Body of pancreas (tissue), 4 donors: ENCODE results near the gene RACK1. TPM values are rescaled to one million over a fixed set of nuclear protein-coding genes. Genes with fewer than 3 reads are reported as not detected.

Experiments
- ATAC-seq: fragments of 150-250 bp; one replicate; pipeline ENCODE4 v1.9.1; 2016
- DNase-seq, 4 donors: peaks; one replicate each; pipeline ENCODE4 v3.0.0-alpha.2; 2019
- H3K27ac ChIP-seq, 4 donors: fragments of 200-600 bp; sonication (generic); 1 replicate in 3 of 4; 2 replicates in 1 of 4; pipeline versions ENCODE4 v1.5.1 to v1.6.1; 2016 to 2019; ENCODE audit warnings: mild to moderate bottlenecking in 1 of 4, mixed read lengths in 1 of 4, moderate library complexity in 1 of 4
- H3K27me3 ChIP-seq, 2 donors: fragments of 200-600 bp; sonication (generic); one replicate each; pipeline ENCODE4 v1.6.0; 2016; ENCODE audit warnings: mild to moderate bottlenecking in 1 of 2
- H3K36me3 ChIP-seq, 2 donors: fragments of 200-600 bp; sonication (generic); replicated peaks in 1 of 2; 2 replicates each; pipeline ENCODE4 v1.5.1; 2016; ENCODE audit warnings: low read depth in 2 of 2; ENCODE audit not compliant: insufficient read depth in 1 of 2
- H3K4me1 ChIP-seq: fragments of 200-600 bp; sonication (generic); one replicate; pipeline ENCODE4 v1.6.0; 2016
- H3K4me3 ChIP-seq, 2 donors: fragments of 200-600 bp; sonication (generic); 1 replicate in 1 of 2; 2 replicates in 1 of 2; pipeline ENCODE4 v1.5.1; 2016 to 2019
- H3K9me3 ChIP-seq, 3 donors: fragments of 200-600 bp; sonication (generic); 1 replicate in 2 of 3; 2 replicates in 1 of 3; pipeline ENCODE4 v1.5.1; 2016
- CTCF ChIP-seq, 7 experiments: fragments of 450-650 bp in 4 of 7; fragments of 200-600 bp in 3 of 7; sonication (generic) in 3 of 7; IDR thresholded peaks; one replicate each; pipeline ENCODE4 v1.5.1; 2016 to 2019; ENCODE audit warnings: antibody characterized with exemption in 7 of 7
- POLR2A ChIP-seq, 3 donors: fragments of 450-650 bp; IDR thresholded peaks; one replicate each; pipeline ENCODE4 v1.6.1; 2016; ENCODE audit warnings: antibody characterized with exemption in 3 of 3, mild to moderate bottlenecking in 2 of 3
- WGBS, 2 donors: methylation state at CpG; one replicate each; pipeline ENCODE4 v1.1.5; 2017; 5-methylcytosine and 5-hydroxymethylcytosine counted together
- intact Hi-C: fragments of 100-400 bp; cut with DNase I; formaldehyde crosslinking; loops from one replicate; pipeline ENCODE4 v1.15.1; 2023
- total RNA-seq, 2 donors: library from RNA; depleted of rRNA; stranded (reverse); fragments of >200 nt; gene quantifications; one replicate each; pipeline ENCODE4 v1.1.0, GENCODE V29; 2016

Gene RACK1
- total RNA-seq, 2 donors from 2014 or later, result 1,136 to 1,977 TPM

GRCh38 chr5:181246276-181247049, 2.8 kb upstream of the RACK1 start:
- ATAC-seq (peak; percentile 82), DNase-seq (peak; percentile 90 to 92 (median 91))
- H3K27ac ChIP-seq, result peak overlapping the region; percentile 90 to 96 (median 94)
- WGBS, 2 donors, result 0% methylated on average over 35 to 45 of the region's 55 CpGs
- TF ChIP-seq CTCF (IDR thresholded peaks at IDR 0.05) (peak in 3 of 7 experiments; percentile 6 to 11 (median 7)), POLR2A (IDR thresholded peaks at IDR 0.05) (peak; percentile 49 to 86 (median 78))
- no peaks in the 10 kb centered on the region for H3K9me3 ChIP-seq
- H3K4me1 ChIP-seq, result peaks cover 72% of the 10 kb centered on the region
- H3K36me3 ChIP-seq, result peaks cover 4% of the 10 kb centered on the region in 2 donors
- H3K27me3 ChIP-seq, result no peaks in the 10 kb centered on the region
- intact Hi-C loops, result no loop called here
- peak overlapping the region; percentile 60 to 63 for H3K4me3 ChIP-seq

GRCh38 chr5:181245427-181246275, 1.9 kb upstream of the RACK1 start:
- Histone ChIP-seq H3K27ac (peak overlapping the region; percentile 90 to 96 (median 94)), H3K36me3 (peaks cover 9 to 12% of the 10 kb centered on the region in 2 donors), H3K4me1 (peaks cover 74% of the 10 kb centered on the region), H3K27me3 (no peaks in the 10 kb centered on the region), H3K9me3 (no peaks in the 10 kb centered on the region), H3K4me3 (peak overlapping the region in 1 of 2 donors; percentile 60)
- ATAC-seq (peak; percentile 0), DNase-seq (peak in 3 of 4 donors; percentile 33 to 38 (median 37))
- TF ChIP-seq POLR2A (IDR thresholded peaks at IDR 0.05) (no peak), CTCF (IDR thresholded peaks at IDR 0.05) (no peak)
- intact Hi-C loops, result no loop called here
- 27 to 30% methylated on average over 19 to 34 of the region's 34 CpGs for WGBS, 2 donors

GRCh38 chr5:181243018-181243563, 615 bp downstream of the RACK1 start:
- no peaks in the 10 kb centered on the region for H3K9me3 ChIP-seq
- DNase-seq, result peak in 1 of 4 donors; percentile 48
- no peaks in the 10 kb centered on the region for H3K27me3 ChIP-seq
- WGBS, 2 donors, result 0 to 3% methylated on average over 18 to 25 of the region's 25 CpGs
- intact Hi-C loops, result no loop called here
- peaks cover 64% of the 10 kb centered on the region for H3K4me1 ChIP-seq
- peaks cover 21 to 27% of the 10 kb centered on the region in 2 donors for H3K36me3 ChIP-seq
- peak overlapping the region; percentile 51 to 71 for H3K4me3 ChIP-seq
- ATAC-seq, result peak; percentile 3
- H3K27ac ChIP-seq, result peak overlapping the region; percentile 65 to 95 (median 92)
- TF ChIP-seq POLR2A (IDR thresholded peaks at IDR 0.05), result no peak
- no peak for TF ChIP-seq CTCF (IDR thresholded peaks at IDR 0.05)

- ATAC-seq, result no peak
- H3K36me3 ChIP-seq, result peaks cover 24 to 37% of the 10 kb centered on the region in 2 donors
- no peak for DNase-seq
- H3K9me3 ChIP-seq, result no peaks in the 10 kb centered on the region
- no peak for TF ChIP-seq POLR2A (IDR thresholded peaks at IDR 0.05)
- no peak for TF ChIP-seq CTCF (IDR thresholded peaks at IDR 0.05)
- intact Hi-C loops, result no loop called here
- peak overlapping the region; percentile 51 to 71 for H3K4me3 ChIP-seq
- H3K27ac ChIP-seq, result peak overlapping the region in 3 of 4 donors; percentile 90 to 95 (median 94)
- WGBS, 2 donors, result 26 to 33% methylated on average over 6 of the region's 6 CpGs
- H3K4me1 ChIP-seq, result peaks cover 57% of the 10 kb centered on the region
- H3K27me3 ChIP-seq, result no peaks in the 10 kb centered on the region
These were observed 1.7 kb downstream of the RACK1 start for GRCh38 chr5:181242031-181242451.
